NCI-H524 (cell line): ENCODE measurements around the gene RILPL1.
"Not testable (repeated sequence)": the region's sequence is repeated elsewhere in the genome, so short reads cannot be mapped to it uniquely, and the experiment has no call there.

Source experiments
- DNase-seq, 2 experiments: peaks; one replicate each; lab custom pipeline; 2025; lab: John Stamatoyannopoulos, UW

Gene RILPL1

DNA sequence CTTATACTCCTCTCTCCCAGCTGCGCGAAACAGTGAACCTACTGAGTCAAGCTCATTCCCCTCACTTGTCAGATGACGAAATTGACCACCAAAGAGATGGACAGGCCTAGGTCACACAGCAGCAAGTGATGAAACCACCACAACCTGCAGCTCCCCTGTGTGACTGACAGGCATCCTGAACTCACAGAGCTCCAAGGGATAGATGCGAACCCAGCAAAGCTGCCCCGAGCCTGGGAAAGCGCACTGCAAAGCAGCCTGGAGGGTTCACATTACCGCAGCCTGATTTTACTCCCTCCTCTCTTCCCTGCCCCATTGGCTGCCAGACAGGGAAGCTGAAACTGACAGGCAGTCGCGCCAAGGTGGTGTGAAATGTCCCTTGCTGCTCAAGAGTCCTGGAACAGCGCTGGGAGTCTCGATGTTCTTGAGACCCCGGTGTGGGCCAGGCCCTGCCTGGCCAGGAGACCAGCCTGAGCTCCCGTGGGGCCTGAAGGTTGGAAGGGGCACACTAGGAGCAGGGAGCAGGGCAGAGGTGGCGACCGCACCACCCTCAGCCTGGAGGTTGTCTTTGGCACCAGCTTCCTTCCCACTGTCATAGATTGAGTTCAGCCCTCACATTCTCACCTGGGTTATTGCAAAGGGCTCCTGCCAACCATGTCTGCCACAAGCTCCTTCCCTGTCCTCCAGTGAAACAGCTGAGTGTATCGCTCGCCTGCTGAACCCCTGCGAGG, 39.2 kb downstream of the RILPL1 start:
- no peak for DNase-seq

DNA sequence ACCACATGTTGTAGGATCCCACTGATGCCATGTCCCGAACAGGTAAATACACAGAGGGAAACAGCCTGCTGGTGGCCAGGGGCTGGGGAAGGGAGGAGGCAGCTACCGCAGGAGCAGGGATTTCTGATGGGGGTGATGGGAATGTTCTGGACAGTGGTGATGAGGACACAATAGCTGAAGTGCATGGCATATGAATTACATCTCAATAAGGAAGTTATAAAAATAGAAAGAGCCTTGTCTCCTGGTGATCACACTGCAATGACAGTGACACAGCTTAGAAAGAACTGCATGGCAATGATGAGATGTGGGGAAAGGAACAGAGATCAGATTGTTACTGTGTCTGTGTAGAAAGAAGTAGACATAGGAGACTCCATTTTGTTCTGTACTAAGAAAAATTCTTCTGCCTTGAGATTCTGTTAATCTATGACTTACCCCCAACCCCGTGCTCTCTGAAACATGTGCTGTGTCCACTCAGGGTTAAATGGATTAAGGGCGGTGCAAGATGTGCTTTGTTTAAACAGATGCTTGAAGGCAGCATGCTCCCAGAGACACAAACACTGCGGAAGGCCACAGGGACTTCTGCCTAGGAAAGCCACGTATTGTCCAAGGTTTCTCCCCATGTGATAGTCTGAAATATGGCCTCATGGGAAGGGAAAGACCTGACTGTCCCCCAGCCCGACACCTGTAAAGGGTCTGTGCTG, 41.0 kb downstream of the RILPL1 start:
- DNase-seq = peak; percentile 29 to 67

DNA sequence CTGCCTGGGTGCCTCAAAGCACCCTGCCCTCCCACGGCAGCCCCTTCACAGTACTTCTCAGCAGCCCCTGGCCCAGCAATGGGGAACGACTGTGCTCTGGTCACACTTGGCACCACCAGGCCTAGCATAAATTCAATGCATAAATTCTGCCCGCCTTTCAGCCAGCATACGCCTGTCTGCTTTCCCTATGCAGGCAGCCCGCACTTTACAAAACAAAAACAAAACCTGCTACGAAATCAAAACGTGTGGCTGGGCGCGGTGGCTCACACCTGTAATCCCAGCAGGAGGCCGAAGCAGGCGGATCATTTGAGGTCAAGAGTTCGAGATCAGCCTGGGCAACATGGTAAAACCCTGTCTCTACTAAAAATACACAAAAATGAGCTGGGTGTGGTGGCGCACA, 42.0 kb downstream of the RILPL1 start:
- no peak for DNase-seq

DNA sequence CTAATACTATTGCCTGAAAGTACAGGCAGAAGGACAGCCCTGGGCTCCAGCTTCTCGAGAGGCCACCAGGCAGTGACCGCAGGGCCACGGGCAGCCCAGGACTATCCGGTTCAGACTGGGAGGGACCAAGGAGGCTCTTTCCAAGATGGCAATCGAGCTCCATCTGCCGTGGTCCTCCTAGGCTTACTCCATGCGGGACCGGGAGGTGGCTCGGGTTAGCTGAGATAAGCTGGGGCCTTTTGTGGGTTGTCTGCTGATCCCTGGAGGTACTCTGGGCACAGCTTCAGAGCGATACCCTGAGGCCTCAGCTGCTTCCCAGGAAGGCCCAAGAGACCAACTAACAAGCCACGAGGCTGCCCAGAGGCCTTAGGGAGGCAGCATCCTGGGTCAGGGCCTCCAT, 42.5 kb downstream of the RILPL1 start:
- DNase-seq = no peak

DNA sequence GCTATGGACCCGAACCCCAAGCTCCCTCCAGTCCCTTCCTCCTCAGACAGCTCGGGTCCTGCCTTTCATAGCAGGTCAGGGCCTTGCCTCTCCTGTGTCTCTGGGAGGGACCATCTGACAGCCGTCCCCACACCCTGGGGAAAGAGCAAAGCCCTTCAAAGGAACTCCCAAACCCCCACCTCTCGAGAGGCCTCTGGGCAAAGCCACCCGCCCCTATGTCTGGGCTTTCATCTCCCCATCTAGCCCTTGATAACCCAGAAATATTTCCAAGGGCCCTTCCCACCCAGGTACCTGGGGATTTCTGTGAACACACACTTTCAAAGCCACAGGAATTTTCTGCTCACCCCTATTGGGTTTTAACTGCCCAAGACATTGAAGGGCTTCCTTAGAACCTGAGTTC, 43.4 kb downstream of the RILPL1 start:
- DNase-seq = no peak

DNA sequence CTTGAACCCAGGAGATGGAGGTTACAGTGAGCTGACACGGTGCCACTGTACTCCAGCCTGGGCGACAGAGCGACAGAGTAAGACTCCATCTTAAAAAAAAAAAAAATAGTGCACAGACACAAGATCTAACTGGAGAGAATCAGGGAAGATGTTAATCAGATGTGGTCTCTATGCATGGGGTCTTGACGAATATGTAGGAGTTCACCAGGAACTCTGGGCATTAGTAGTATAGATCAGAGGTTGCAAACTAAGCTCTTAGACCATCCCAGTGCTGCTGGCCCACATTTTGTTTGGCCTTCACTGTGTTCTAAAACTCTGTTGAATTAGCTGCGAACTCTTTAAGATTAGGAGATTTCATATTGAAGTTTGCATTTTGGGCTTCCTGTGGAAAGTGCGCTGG, 43.9 kb downstream of the RILPL1 start:
- no peak for DNase-seq

DNA sequence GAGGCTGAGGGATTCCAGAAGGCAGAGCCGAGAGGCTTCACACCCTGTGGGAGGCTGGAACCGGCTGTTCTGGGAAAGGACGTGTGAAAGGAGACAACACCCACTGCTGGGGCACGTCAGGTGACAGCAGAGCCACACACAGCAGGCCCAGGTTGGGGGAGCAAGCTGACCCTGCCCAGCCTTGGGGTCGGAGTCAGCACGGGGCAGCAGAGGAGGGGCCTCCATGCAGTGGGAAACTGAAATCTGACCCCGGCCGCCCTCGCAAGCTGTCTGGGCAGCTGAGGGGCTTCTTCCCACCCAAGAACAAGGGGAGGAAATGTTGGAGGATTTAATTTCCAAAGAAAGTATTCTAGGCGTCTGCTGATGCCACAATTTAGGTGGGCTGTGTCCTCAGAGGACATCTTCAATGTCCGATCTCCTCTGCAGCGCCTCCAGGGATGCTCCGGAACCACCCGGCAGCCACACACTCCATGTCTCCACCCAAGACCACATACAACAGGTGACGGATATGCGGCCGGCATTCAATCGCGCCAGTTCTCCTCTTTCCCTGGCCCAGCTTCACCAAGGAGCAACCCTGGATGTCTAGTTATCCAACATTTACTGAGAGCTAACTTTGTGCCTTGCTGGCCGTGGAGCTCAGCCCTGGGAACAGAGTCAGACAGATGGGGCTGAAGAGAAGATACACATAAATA, 44.8 kb downstream of the RILPL1 start:
- no peak for DNase-seq

DNA sequence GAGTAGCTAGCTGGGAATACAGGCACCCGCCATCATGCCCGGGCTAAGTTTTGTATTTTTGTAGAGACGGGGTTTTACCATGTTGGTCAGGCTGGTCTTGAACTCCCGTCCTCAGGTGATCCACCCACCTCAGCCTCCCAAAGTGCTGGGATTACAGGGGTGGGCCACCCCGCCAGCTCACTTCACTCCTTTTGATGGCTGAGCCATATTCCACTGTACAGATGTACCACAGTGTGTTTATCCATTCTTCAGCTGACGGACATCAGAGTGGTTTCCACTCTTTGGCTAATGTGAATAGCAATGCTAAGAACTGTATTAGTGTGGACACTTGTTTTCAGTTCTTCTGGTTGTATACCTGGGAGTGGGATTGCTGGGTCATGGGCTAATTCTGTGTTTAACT, 46.1 kb downstream of the RILPL1 start:
- no peak for DNase-seq

DNA sequence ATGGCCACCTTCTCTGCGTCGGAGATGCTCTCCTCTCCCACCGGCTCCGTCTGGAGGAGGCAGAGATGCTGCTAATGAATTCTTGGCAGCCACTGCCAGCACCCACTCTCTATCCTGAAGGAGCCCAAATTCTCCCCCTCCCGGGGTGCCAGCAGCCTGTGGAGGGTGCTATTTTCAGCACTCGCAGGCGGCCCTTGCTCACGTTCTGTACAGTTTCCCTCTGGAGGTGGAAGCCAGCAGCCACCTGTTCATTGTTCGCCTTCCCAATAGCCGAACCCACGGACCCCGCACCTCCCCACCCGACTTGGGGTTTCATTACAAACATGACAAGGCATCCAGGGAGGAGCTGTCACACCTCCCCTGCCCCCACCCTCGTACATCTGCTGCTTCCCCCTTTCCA, 47.8 kb downstream of the RILPL1 start:
- DNase-seq = no peak

DNA sequence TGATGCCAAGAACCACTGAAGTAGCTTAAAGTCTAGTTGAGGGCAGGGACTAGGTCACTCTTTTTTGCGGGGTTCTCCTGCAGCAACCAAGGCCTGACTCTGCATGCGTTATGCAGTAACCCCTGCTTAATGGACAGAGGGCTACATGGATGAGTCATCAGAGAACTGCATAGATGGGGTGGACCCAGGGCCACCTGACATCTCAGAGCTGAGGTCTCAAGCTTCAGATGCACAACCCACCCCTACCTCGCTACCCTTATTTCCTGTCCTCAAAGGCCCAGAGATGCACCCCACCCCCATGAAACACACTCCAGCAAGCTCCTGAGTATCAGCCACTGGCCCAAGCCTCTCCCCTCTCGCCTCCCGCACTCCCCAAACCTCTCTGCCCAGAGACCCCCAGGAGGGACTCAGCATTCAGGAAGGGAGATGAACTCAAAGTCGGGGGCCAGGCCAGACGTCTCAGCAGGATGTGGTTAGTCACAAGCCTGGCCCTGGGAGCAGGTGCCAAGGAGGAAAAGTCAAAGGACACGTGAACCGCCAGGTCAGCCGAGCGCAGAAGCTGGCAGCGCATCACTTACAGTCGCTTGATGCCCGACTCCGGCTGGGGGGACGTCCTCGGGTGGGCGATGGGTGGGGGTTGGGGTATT, 49.8 kb downstream of the RILPL1 start:
- no peak for DNase-seq

DNA sequence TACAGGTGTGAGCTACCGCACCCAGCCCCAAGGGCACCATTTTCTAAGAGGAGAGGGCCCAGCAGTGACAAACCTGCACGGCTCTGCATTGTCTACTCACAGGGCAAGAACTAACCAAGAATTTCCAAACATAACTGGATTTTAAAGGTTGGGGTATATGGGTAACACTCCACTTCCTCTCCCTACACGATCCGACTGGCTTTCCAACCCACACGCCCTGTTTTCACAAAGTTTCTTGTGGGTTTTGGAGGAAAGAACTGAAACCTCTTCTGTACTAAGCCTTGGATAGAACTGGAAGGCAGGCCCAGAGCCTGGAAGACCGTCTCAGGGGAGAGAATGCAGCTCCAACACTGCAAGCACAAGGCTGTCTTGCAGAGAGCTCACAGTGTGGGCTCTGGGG, 50.6 kb downstream of the RILPL1 start:
- no peak for DNase-seq

DNA sequence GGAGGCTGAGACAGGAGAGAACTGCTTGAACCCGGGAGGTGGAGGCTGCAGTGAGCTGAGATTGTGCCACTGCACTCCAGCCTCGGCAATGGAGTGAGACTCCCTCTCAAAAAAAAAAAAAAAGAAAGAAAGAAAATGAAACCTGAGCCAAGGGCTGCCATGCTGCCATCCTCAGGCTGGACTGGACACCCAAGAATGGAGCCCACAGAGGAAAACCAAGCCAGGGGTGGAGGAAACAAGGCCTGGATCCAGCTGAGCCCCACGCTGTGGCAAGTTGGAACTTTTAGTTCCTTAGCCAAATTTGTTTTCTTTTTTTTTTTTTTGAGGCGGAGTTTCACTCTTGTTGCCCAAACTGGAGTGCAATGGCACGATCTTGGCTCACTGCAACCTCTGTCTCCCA, 52.3 kb downstream of the RILPL1 start:
- not testable (repeated sequence) for DNase-seq

DNA sequence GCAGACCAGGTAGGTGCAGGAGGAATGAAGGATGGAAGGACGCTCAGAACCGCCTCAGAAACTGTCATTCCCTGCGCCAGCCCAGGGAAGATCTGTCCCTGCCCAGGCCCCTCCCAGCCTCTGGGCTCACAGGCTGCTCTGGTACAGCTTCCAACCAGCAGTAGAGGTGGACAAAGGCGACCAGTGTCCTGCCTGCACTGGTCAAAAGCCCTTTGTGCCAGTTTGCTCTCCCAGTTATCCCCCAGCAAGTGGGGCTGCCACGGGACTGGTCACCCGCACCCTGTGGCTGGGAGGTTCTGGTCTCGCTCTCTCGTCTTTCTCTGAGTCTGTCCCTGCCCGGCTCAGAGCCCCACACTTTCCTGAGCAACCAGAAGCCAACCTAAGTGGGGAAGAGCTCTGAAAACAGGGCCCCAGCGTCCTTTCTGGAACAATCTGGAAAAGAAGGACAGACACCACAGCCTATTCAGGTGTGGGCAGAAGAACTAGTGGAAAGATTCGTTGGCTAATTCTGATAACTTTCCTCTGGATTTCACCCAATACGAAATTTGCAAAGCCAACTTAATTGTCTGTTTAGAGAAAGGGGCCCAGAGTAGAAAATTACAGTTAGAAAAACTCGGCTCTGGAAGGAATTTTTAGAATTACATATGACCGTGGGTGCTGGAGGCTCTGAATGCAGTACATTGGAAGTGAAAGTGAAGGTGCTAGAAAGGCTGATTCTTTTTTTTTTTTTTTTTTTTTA, 53.9 kb downstream of the RILPL1 start:
- no peak for DNase-seq

DNA sequence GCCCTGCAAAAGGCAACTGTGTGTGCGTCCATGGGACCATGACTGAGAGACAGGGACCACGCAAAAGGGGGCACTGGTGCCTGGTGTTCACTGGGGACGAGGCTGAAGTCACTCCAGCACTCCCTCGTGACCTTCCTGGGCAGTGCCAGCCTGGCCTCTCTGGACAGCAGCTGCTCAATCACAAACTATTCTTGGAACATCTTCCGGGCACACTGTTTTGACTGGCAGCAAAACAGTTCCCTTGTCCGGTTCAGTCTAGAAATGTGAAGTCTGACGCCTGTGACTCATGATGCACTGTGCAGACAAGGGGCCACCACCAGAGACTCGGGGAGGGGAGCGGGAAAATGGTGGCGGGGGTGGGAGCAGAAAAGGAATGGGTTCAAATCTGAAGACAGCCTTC, 54.8 kb downstream of the RILPL1 start:
- no peak for DNase-seq

DNA sequence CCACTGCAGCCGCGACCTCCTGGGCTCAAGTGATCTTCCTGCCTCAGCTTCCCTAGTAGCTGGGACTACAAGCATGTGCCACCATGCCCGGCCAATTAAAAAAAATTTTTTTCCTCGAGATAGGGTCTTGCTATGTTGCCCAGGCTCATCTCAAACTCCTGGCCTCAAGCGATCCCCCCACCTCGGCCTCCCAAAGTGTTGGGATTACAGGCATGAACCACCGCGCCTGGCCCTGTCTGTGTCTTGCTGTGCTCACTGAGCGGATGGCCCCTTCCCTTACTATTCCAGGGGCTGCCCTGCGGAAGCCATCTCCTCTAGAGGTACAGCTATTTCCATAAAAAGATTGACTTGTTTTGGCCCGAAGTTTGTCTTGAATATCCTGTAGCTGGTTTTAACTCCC, 55.5 kb downstream of the RILPL1 start:
- DNase-seq = no peak

DNA sequence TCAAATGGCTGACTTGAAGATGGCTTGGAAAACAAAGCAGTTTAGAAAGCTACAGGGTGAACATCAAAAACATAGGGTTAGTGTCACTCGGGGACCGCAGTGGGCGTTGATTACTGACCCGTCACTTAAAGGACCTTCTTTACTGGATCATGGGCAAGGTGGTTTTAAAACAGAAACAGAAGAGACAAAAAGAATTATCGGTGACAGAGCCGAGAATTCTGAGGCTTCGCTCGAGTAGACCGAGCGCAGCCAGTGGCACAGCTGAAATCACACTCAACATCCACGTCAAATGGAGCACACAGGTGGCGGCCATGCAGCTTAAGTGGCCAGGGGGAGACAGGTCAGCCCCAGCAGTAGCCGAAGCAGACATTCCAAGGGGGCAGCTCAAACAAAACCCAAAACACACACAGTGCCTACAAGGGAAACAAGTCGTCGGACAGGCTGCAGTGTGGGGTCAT, 58.2 kb downstream of the RILPL1 start:
- DNase-seq = no peak

DNA sequence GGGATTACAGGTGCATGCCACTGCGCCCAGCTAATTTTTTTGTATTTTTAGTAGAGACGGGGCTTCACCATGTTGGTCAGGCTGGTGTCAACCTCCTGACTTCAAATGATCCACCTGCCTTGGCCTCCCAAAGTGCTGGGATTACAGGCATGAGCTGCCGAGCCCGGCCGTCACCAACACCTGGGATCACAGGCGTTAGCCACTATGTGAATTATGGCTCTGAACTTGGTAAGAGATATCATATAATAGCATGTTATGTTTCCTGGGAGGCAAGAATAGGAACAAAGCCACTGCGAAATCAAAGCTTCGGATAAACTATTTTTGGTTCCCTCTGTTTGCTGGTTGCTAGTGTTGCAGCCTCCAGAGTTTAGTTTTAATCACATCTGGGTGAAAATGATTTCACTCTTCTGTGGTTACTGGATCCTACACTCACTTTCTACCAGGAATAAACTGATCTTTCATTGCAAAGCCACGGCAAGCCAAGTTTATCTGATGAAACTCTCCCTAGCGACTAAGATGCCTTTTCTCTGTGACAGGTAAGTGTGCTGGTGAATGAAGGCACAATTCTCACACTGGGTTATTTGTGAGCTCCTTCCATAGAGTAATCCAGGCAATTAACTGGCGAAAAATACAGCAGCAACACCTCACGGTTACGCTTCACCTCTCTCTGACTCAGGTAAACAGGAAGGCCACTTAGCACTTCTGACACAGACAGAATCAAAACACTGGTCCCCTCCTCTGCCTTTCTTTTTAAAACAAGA, 58.9 kb downstream of the RILPL1 start:
- DNase-seq = no peak

DNA sequence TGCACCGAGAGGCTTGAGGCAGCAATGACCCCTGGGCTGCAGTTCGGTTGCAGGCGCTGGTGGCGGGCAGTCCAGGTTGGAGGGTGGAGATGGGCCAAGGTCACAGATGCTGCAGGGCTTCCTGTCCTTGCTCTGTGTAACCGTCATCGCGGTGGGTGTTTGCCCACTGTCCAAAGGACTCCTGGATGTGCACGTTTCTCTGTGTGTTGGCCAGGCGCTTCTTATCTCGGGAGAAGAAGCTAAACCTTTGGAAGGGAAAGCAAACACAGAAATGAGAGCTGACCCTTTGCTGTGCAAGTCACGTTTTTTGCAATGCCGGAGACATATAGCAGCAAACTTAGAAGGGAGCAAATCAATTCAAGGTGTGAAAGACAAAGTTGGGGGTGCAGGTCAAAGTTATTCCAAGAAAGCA, 61.1 kb downstream of the RILPL1 start:
- DNase-seq = no peak

DNA sequence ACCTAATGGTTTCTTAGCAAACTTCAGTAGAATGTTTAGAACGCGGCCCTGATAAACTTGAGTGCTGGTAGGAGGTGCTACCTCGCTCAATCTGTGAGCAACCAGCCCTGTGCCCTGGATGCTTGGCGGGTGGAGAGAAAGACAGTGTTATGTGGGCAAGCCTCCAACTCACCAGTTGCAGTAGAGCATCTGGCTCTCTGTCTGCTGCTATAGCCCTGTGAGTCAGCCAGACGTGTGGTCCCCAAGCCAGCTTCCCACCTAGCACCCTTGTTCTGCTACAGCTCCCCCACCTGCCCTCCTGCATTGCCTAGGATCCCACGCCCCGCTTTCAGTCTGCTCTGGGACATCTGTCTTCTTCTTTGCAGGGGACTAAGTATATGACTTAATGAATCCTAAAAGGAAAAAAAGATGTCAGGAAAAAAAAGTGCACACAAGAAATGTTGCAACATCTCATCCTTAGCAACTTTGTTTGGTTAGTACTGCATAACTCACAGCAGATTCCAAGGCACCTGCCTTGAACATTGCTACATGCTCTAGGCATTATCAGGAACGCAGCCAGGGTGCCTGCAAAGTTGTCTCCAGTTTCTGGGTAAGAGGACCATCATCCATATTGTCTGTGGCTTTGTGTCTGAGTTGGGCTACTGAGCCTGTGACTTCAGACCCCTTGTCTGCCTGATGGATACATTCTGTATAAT, 62.0 kb downstream of the RILPL1 start:
- DNase-seq = no peak

DNA sequence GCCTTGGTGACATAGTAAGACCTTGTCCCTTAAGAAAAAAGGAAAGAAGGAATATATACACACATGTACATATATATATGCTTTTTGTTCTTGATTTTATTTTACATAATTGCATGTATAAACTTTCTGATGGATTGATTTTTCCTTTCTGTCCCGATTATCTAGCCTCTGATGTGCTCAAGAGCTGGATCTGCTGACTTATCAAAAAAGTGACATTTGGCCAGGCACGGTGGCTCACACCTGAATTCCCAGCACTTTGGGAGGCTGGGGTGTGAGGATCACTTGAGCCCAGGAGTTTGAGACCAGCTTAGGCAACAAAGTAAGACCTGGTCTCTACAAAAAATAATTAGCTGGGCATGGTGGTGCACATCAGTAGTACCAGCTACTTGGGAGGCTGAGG, 63.5 kb downstream of the RILPL1 start:
- DNase-seq = no peak

DNA sequence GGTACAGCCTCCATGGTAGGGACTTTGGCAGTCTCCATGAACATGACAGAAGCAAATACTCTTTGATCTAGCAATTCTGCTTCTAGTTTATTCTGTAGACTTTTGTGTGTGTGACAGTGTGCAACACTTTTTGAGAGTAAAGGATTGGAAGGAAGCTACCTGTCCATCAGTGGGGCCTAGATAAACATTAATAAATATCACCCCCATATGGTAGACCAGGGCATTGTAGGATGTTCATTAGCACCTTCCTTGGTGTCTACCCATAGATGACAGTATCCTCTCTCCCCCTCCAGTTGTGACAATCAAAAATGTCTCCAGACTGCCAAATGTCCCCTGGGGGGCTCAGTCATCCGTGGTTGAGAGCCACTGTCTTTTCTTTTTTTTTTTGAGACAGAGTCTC, 64.7 kb downstream of the RILPL1 start:
- DNase-seq = peak in 1 of 2 experiments; percentile 43
